Measurements from ENCODE around the gene ATP5F1C.

DNA sequence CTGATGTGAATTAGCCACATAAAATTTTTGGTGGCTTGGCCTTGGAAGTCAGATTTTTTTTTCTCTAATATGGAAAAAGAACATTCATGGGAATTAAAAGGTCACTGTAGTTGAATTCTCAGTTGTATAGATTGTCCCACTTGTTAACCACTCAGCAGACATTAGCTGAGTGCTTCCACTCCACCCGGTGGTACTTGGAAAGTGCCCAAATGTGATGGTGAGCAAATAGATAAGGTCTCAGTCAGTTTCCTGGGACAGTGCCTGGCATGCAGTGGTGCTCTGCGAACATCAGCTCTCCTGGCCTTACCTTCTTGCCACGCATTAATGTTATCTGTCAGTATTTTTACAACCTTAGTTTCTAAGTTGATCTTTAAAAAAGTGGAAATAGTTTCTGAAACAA, 1.4 kb downstream of the ATP5F1C start:
- TF ChIP-seq, protein P1, sequence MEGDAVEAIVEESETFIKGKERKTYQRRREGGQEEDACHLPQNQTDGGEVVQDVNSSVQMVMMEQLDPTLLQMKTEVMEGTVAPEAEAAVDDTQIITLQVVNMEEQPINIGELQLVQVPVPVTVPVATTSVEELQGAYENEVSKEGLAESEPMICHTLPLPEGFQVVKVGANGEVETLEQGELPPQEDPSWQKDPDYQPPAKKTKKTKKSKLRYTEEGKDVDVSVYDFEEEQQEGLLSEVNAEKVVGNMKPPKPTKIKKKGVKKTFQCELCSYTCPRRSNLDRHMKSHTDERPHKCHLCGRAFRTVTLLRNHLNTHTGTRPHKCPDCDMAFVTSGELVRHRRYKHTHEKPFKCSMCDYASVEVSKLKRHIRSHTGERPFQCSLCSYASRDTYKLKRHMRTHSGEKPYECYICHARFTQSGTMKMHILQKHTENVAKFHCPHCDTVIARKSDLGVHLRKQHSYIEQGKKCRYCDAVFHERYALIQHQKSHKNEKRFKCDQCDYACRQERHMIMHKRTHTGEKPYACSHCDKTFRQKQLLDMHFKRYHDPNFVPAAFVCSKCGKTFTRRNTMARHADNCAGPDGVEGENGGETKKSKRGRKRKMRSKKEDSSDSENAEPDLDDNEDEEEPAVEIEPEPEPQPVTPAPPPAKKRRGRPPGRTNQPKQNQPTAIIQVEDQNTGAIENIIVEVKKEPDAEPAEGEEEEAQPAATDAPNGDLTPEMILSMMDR (IDR thresholded peaks at IDR 0.05): no peak
- no peak for TF ChIP-seq ZFX (IDR thresholded peaks at IDR 0.05; ENCODE audit: borderline replicate concordance)
